Glutamatergic neuron (in vitro differentiated cells): ENCODE measurements around the gene NLGN4Y. TPM values are rescaled to one million over a fixed set of nuclear protein-coding genes. Genes with fewer than 3 reads are reported as not detected.

Source experiments
- DNase-seq: peaks from one replicate; pipeline ENCODE4 v3.0.0; 2022
- H3K27ac Mint-ChIP-seq: one replicate; pipeline ENCODE4 v1.8.0; 2020; ENCODE audit warnings: mild to moderate bottlenecking, mixed read lengths, inconsistent platforms; ENCODE audit not compliant: unreplicated experiment
- H3K27me3 Mint-ChIP-seq: one replicate; pipeline ENCODE4 v1.8.0; 2020; ENCODE audit warnings: mild to moderate bottlenecking, moderate library complexity, mixed read lengths, inconsistent platforms; ENCODE audit not compliant: unreplicated experiment
- H3K36me3 Mint-ChIP-seq: one replicate; pipeline ENCODE4 v1.8.0; 2020; ENCODE audit warnings: mild to moderate bottlenecking, mixed read lengths, inconsistent platforms; ENCODE audit not compliant: unreplicated experiment
- H3K4me1 Mint-ChIP-seq: one replicate; pipeline ENCODE4 v1.8.0; 2020; ENCODE audit warnings: mild to moderate bottlenecking, low read depth, mixed read lengths, inconsistent platforms; ENCODE audit not compliant: unreplicated experiment
- H3K4me3 Mint-ChIP-seq: one replicate; pipeline ENCODE4 v1.8.0; 2020; ENCODE audit warnings: mild to moderate bottlenecking, mixed read lengths, inconsistent platforms; ENCODE audit not compliant: unreplicated experiment
- H3K9me3 Mint-ChIP-seq: one replicate; pipeline ENCODE4 v1.8.0; 2020; ENCODE audit warnings: mild to moderate bottlenecking, moderate library complexity, mixed read lengths, inconsistent platforms; ENCODE audit not compliant: unreplicated experiment
- CTCF ChIP-seq: fragments of 200-600 bp; sonication (generic); IDR thresholded peaks from one replicate; pipeline ENCODE4 v1.5.0; 2021; ENCODE audit not compliant: partially characterized antibody, unreplicated experiment
- total RNA-seq: library from RNA; stranded (reverse); fragmentation: NEBNext Ultra II Directional; extraction: Animal tissue kit (Norgen Biotek cat#: 25700); gene quantifications from one replicate; pipeline ENCODE4 v1.2.1, GENCODE V29; 2021; ENCODE audit not compliant: unreplicated experiment

The NLGN4Y gene
- total RNA-seq, 1 donor from 2014 or later = 16.5 TPM

- H3K36me3 Mint-ChIP-seq = no peaks in the 10 kb centered on the region
- H3K27me3 Mint-ChIP-seq = no peaks in the 10 kb centered on the region
- DNase-seq = no peak
- no peak for TF ChIP-seq CTCF
- no peak overlapping the region for H3K27ac Mint-ChIP-seq
- no peaks in the 10 kb centered on the region for H3K9me3 Mint-ChIP-seq
- H3K4me1 Mint-ChIP-seq = no peaks in the 10 kb centered on the region
- no peak overlapping the region for H3K4me3 Mint-ChIP-seq
Measured at GRCh38 chrY:14617625-14618024, 93.3 kb downstream of the NLGN4Y start.

GRCh38 chrY:14618513-14618912, 94.2 kb downstream of the NLGN4Y start:
- H3K36me3 Mint-ChIP-seq = no peaks in the 10 kb centered on the region
- no peaks in the 10 kb centered on the region for H3K4me1 Mint-ChIP-seq
- DNase-seq = no peak
- no peak overlapping the region for H3K4me3 Mint-ChIP-seq
- H3K27ac Mint-ChIP-seq = no peak overlapping the region
- H3K9me3 Mint-ChIP-seq = no peaks in the 10 kb centered on the region
- no peak for TF ChIP-seq CTCF
- H3K27me3 Mint-ChIP-seq = no peaks in the 10 kb centered on the region

- no peaks in the 10 kb centered on the region for H3K4me1 Mint-ChIP-seq
- no peaks in the 10 kb centered on the region for H3K36me3 Mint-ChIP-seq
- no peak overlapping the region for H3K27ac Mint-ChIP-seq
- H3K4me3 Mint-ChIP-seq = no peak overlapping the region
- no peaks in the 10 kb centered on the region for H3K27me3 Mint-ChIP-seq
- no peak for DNase-seq
- no peaks in the 10 kb centered on the region for H3K9me3 Mint-ChIP-seq
- no peak for TF ChIP-seq CTCF
Measured at GRCh38 chrY:14628208-14628607, 103.9 kb downstream of the NLGN4Y start.

GRCh38 chrY:14631676-14632075, 107.3 kb downstream of the NLGN4Y start:
- Mint-ChIP-seq H3K4me3 (no peak overlapping the region), H3K9me3 (no peaks in the 10 kb centered on the region), H3K27ac (no peak overlapping the region), H3K4me1 (no peaks in the 10 kb centered on the region), H3K27me3 (no peaks in the 10 kb centered on the region), H3K36me3 (no peaks in the 10 kb centered on the region)
- no peak for TF ChIP-seq CTCF
- DNase-seq = no peak

GRCh38 chrY:14633718-14634117, 109.4 kb downstream of the NLGN4Y start:
- no peaks in the 10 kb centered on the region for H3K4me1 Mint-ChIP-seq
- H3K36me3 Mint-ChIP-seq = no peaks in the 10 kb centered on the region
- TF ChIP-seq CTCF = no peak
- DNase-seq = no peak
- no peak overlapping the region for H3K4me3 Mint-ChIP-seq
- no peaks in the 10 kb centered on the region for H3K9me3 Mint-ChIP-seq
- no peak overlapping the region for H3K27ac Mint-ChIP-seq
- no peaks in the 10 kb centered on the region for H3K27me3 Mint-ChIP-seq
